HG03520 (cell line): ENCODE data around the gene UBAP1L.

Experiments used
- ATAC-seq: cut with Tn5 transposase; IDR thresholded peaks from one replicate; pipeline ENCODE4 v1.9.1; 2021; ENCODE audit warnings: mild to moderate bottlenecking, moderate library complexity; ENCODE audit not compliant: unreplicated experiment

UBAP1L gene

DNA sequence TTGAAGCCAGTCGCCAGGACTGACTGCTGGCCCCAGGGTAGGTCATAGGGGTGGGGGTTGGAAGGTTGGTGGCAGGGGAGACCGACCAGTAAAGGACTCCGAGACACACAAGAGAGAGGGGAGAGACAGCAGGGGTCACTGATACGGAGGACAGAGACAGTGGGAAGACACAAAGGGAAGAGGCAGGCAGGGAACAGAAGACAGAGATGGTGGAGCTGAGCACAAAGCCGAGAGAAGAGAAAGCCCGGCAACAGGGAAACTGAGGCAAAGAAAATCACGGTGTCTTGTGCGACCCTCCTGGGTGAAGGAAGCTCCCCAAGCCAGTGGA, 47.7 kb downstream of the UBAP1L start:
- ATAC-seq: no peak

DNA sequence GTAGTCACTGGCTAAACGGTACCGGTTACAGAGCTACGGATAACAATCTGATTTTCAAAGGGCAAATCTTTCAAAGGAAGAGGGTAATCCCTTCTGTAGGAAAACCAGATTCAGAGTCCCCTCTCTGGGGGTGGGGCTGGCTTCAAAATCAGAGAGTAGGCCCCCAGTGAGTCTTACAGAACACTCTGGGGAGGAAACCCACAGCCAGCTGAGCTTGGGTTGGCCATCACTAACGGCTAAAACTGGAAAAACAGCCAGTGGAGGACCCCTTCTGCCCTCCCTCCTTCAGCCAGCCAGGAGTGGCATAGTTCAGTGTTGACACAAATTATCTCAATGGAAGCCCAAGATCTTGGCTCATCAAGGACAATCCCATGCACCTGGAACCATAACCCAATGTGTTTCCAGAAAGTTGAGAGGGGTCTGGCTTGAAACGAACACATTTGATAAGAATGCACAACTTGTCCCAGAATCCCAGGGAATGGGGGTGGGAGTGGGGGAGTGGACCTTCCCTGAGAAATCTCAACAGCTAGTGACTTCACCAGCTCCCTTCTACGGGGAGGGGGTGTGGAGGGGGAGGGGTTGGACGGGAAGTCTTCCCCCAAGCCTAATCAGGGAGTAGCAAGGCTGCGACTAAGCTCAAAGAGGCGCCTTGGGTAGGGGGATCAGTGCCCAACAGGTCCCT, 48.2 kb downstream of the UBAP1L start:
- no peak for ATAC-seq

DNA sequence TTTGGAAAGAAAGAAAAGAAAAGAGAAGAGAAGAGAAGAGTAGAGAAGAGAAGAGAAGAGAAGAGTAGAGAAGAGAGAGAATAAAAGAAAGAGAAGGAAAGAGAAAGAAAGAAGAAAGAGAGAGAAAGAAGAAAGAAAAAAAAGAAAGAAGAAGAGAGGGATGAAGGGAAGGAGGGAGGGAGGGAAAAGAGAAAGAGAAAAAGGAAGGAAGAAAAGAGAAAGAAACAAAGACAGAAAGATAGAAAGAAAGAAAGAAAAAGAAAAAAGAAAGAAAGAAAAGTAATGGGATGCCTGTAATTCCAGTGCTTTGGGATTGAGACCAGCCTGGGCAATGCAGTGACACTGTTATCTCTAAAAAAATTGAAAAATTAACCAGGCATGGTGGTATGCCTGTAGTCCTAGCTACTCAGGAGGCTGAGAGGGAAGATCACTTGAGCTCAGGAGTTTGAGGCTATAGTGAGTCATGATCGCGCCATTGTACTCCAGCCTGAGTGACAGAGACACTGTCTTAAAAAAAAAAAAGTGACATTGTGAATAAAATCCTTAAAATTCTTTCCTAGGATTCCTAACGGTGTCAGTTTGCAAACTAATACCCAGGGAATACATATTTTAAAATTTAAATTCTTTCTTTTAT, 48.9 kb downstream of the UBAP1L start:
- no peak for ATAC-seq

DNA sequence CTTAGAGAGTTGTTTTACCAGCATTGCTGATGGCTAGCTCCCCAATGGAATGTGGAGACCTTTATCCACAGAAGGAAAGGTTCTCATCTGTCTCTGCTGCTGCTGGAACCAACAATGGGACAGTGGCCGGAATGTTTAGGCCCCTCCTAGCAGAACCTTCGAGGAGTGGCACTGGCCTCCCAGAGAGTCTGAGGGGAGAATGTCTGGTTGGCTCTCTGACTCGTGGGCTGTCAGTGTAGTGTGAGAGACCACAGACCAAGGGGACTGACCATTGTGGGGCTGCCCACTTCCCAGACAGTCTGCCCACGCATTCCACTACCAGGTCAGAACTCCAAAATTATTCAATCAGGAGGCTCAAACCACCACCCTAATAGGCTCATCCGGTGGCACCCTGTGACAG, 52.3 kb downstream of the UBAP1L start:
- no peak for ATAC-seq

DNA sequence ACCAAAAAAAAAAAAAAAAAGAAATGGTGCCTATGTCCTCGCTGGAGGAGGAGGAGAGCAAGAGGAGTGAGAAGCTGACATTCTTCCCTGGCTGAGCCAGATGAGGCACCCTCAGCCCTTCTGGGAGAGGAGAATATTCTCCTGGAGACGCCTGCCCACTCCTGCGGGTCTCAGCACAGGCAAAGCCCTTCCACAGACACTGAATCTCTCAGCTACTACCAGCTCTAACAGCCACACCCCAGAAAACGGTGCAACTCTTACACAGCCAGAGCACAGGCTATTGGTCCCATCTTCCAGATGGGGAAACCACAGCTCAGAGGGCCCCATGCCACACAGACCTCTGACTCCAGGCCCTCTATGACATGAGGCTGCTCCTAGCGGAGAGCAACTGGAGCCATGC, 52.9 kb downstream of the UBAP1L start:
- ATAC-seq: no peak

- no peak for ATAC-seq
Observed at GRCh38 chr15:65060641-65061397, 54.2 kb downstream of the UBAP1L start.

GRCh38 chr15:65059931-65060596, 54.9 kb downstream of the UBAP1L start:
- no peak for ATAC-seq

GRCh38 chr15:65059369-65059750, 55.6 kb downstream of the UBAP1L start:
- ATAC-seq: no peak

DNA sequence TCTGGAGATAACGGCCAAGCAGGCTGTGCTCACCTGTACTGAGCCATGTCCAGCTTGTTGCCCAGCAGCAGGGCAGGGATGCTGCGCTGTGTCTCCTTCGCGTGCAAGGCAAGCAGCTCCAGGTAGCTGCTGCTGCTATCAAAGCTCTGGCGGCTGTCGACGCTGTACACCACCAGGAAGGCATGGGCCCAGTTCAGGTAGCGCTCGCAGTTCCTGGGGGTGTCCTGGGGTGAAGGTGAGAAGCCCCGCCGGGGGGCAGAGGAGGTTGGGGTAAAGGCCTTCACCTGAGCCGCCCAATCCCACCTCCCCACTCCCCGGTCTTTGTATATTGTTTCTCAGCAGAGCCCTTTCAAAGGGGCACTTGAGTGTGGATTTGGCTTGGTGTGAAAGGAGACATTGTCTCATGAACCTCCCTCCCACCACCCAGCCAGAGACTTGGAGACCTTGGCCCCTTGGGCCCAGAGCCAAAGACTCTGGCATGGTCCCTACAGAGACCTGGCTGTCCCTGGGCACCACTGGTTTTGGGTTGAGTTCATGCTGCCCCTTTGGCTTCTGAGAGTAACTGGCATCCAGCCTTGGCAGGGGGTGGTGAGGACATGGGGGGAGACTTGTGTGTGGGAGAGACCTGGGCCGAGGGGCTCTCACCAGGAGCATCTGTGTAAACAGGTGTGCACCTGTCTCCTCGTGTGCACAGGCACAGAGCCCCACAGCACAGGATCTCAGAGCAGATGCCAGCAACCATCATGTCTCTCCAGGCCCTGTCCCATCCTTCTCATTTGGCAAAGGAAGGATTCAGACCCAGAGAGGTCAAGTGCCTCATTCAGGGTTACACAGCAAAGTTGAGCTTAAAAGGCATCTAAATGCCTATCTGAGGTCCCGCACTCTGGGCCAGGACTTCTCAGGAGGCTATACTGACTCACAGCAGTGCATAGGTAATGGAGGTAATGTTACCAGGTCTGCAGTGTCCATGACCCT, 56.3 kb downstream of the UBAP1L start:
- ATAC-seq: no peak

GRCh38 chr15:65057549-65057940, 57.5 kb downstream of the UBAP1L start:
- no peak for ATAC-seq

- ATAC-seq: no peak
Observed at GRCh38 chr15:65056868-65057548, 58.0 kb downstream of the UBAP1L start.

GRCh38 chr15:65056106-65056505, 58.9 kb downstream of the UBAP1L start:
- no peak for ATAC-seq

- ATAC-seq: no peak
Observed at GRCh38 chr15:65055201-65055870, 59.7 kb downstream of the UBAP1L start.

GRCh38 chr15:65054333-65055200, 60.4 kb downstream of the UBAP1L start:
- no peak for ATAC-seq

DNA sequence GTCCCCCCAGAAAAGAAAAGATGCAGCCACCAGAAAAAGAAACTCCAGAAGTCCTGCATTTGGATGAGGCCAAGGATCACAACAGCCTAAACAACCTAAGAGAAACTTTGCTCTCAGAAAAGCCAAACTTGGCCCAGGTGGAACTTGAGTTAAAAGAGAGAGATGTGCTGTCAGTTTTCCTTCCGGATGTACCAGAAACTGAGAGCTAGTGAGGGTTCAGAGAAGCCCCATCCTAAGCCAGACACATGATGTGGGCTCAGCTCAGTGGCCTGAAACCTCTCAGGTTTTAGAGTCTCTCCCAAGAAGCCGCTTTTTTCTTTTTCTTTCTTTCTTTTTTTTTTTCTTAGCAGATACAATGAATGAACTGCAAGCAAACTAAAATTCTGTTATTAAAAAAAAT, 62.0 kb downstream of the UBAP1L start:
- ATAC-seq: no peak

DNA sequence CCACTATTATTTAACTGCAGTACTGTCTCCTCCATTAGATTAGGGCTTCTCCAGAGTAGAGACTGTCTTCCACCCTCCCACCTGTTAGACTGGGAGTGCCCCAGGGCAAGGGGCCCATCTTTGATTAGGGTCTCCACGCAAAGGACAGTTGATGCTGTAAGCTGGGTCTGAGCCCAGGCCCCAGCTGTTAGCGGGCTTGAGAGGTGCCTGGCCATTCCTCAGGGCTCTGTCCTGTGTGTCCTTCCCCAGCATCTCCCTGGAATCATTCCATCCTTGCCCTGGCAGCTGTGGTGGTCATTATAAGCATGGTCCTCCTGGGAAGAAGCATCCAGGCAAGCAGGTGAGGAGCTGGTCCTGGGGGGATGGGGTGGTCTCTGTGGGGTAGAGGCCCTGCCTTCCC, 63.7 kb downstream of the UBAP1L start:
- no peak for ATAC-seq

DNA sequence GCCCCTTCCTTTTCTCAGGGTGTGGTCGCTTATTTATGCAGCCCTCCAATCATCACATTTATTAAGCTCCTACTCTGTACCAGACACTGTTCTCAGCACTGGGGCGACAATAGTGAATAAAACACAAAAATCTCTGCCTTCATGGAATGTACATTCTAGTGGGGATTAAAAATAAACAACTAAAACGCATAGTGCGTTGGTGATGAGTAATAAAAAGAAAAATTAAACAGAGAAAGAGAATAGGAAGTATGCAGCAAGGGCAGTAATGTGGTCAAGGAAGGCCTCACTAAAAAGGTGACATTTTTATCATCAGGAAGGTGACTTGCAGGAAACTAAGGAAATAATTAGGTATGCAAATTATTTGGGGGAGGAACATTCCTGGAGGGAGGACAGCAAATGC, 64.7 kb downstream of the UBAP1L start:
- no peak for ATAC-seq

- ATAC-seq: peak; percentile 83
Observed at GRCh38 chr15:65049418-65049840, 65.6 kb downstream of the UBAP1L start.
